Measurements from ENCODE around the gene HAL. TPM values are rescaled to one million over a fixed set of nuclear protein-coding genes. Genes with fewer than 3 reads are reported as not detected.

Gene HAL
- total RNA-seq, 4 donors from 2014 or later = 0.10 to 4.0 (median 0.46) TPM; not detected in 1

DNA sequence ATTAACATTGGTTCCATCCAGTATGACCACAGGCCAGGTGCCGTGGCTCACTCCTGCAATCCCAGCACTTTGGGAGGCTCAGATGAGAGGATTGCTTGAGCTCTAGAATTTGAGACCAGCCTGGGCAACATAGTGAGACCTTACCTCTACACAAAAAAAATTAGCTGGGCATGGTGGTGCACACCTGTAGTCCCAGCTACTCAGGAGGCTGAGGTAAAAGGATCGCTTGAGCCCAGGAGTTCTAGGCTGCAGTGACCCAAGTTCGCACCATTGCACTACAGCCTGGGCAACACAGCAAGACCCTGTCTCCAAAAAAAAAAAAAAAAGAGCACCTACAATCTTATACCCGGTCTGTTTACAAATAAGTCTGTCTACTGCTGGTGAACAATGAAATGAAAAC lies 29.4 kb upstream of the HAL start:
- TF ChIP-seq, protein P1, sequence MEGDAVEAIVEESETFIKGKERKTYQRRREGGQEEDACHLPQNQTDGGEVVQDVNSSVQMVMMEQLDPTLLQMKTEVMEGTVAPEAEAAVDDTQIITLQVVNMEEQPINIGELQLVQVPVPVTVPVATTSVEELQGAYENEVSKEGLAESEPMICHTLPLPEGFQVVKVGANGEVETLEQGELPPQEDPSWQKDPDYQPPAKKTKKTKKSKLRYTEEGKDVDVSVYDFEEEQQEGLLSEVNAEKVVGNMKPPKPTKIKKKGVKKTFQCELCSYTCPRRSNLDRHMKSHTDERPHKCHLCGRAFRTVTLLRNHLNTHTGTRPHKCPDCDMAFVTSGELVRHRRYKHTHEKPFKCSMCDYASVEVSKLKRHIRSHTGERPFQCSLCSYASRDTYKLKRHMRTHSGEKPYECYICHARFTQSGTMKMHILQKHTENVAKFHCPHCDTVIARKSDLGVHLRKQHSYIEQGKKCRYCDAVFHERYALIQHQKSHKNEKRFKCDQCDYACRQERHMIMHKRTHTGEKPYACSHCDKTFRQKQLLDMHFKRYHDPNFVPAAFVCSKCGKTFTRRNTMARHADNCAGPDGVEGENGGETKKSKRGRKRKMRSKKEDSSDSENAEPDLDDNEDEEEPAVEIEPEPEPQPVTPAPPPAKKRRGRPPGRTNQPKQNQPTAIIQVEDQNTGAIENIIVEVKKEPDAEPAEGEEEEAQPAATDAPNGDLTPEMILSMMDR (IDR thresholded peaks at IDR 0.05) = no peak
- TF ChIP-seq POLR2A (IDR thresholded peaks at IDR 0.05) (no peak), EP300 (IDR thresholded peaks at IDR 0.05) (no peak), POLR2AphosphoS5 (IDR thresholded peaks at IDR 0.05) (no peak)
- no peak overlapping the region for H3K27ac ChIP-seq
- no peaks in the 10 kb centered on the region for H3K4me1 ChIP-seq
- no peaks in the 10 kb centered on the region for H3K27me3 ChIP-seq
- no peak for ATAC-seq
- no peaks in the 10 kb centered on the region for H3K9me3 ChIP-seq
- peaks cover 2 to 81% of the 10 kb centered on the region in 2 donors for H3K36me3 ChIP-seq
- WGBS, 2 donors (ENCODE audit: low coverage in 1 of 2) = 98 to 100% methylated on average over 3 to 4 of the region's 4 CpGs
- H3K4me3 ChIP-seq = no peak overlapping the region

DNA sequence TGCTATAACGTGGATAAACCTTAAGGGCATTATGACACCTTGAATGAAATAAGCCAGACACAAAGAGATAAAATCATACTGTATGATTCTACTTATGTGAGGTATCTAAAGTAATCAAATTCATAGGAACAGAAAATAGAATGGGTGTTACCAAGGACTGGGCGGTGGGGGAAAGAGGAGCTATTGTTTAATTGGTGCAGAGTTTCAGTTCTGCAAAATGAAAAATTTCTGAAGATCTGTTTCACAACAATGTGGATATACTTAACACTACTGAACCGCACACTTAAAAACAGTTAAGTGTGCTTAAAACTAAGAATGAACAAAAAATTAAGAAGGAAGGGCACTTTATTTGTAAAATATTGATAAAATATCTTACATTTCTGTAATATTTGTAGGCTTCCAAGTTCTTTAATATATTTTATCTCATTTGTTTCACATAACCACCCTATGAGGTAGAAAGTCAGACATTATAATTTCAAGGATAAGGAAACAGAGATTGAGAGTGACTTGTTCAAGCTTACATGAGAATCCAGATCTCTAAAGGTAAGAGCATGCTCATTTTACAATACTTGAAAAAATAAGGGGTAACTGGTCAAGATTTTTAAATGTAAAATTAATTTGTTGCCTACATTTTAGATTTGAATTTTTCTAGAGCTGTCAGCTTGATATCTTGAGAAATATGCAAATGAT lies 24.3 kb upstream of the HAL start:
- Histone ChIP-seq H3K27me3 (no peaks in the 10 kb centered on the region), H3K36me3 (peaks cover 0 to 99% of the 10 kb centered on the region in 2 donors), H3K27ac (no peak overlapping the region), H3K4me1 (peaks cover 0 to 6% (median 0%) of the 10 kb centered on the region in 3 donors), H3K9me3 (no peaks in the 10 kb centered on the region), H3K4me3 (no peak overlapping the region)
- TF ChIP-seq POLR2A (IDR thresholded peaks at IDR 0.05) (no peak), EP300 (IDR thresholded peaks at IDR 0.05) (no peak), POLR2AphosphoS5 (IDR thresholded peaks at IDR 0.05) (no peak)
- TF ChIP-seq, protein P1 (IDR thresholded peaks at IDR 0.05) = no peak
- no peak for ATAC-seq
- WGBS, 2 donors (ENCODE audit: low coverage in 1 of 2) = 71 to 94% methylated on average over 3 of the region's 3 CpGs

DNA sequence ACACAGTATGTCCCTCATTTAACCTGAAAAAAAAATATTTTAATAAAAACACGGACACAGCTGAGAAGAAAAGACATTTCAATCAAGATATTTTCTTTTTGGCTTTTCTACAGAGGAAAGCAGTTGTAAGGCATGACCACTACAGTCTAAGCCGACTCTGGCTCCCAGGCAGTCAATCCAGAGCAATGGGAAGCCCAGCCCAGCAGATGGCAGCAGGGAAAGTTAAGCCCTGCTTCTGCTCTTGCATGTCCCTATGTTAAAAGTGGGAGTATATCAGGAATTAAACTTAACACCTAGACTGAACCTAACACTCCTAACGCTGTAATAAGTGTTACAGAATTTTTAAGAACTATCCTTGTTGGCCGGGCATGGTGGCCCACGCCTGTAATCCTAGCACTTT lies 19.5 kb upstream of the HAL start:
- peaks cover 0 to 16% (median 0%) of the 10 kb centered on the region in 3 donors for H3K4me1 ChIP-seq
- no peaks in the 10 kb centered on the region for H3K9me3 ChIP-seq
- H3K4me3 ChIP-seq = no peak overlapping the region
- TF ChIP-seq POLR2AphosphoS5 (IDR thresholded peaks at IDR 0.05) = no peak
- TF ChIP-seq, protein P1 (IDR thresholded peaks at IDR 0.05) = peak in 3 of 4 experiments; percentile 10 to 41 (median 23)
- H3K27me3 ChIP-seq = no peaks in the 10 kb centered on the region
- 49 to 80% methylated on average over 1 to 2 of the region's 5 CpGs for WGBS, 2 donors (ENCODE audit: low coverage in 1 of 2)
- H3K36me3 ChIP-seq = peaks cover 4 to 97% of the 10 kb centered on the region in 2 donors
- peak overlapping the region in 1 of 4 donors; percentile 41 for H3K27ac ChIP-seq
- peak; percentile 50 for ATAC-seq

DNA sequence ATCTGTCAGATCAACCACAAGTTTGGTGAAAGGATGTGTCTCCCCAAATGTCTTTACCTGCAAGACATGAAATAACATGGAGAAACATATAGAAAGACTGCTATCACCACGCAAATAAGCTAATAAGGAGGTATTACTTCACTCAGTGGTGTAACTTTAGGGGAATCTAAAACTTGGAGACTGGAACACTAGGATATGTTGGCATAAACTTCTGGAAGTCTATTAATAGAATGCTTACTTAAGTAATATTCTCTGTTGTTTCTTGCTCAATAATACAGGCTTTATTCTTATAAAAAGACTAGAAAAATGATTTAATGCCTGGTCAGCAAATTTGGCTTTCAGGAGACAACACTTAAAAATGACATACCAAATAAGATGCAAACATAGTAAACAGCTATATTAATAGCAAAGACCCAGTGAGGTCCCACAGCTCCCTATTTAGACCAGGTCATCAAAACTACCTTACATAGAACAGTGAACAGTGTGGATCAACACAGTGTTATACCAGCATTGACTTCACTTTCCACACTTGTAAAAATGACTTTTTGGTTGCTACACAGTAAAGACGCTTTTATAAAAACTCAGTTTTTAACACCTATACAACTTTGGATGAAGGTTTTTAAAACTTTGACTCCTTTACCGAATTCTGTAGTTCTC lies 18.9 kb upstream of the HAL start:
- Histone ChIP-seq H3K36me3 (peaks cover 4 to 97% of the 10 kb centered on the region in 2 donors), H3K4me1 (peaks cover 0 to 16% (median 0%) of the 10 kb centered on the region in 3 donors), H3K9me3 (no peaks in the 10 kb centered on the region), H3K4me3 (no peak overlapping the region), H3K27me3 (no peaks in the 10 kb centered on the region), H3K27ac (peak overlapping the region in 1 of 4 donors; percentile 41)
- peak; percentile 71 for ATAC-seq
- 71 to 76% methylated on average over 2 to 3 of the region's 3 CpGs for WGBS, 2 donors (ENCODE audit: low coverage in 1 of 2)
- TF ChIP-seq POLR2AphosphoS5 (IDR thresholded peaks at IDR 0.05) (no peak), EP300 (IDR thresholded peaks at IDR 0.05) (no peak), POLR2A (IDR thresholded peaks at IDR 0.05) (no peak)

DNA sequence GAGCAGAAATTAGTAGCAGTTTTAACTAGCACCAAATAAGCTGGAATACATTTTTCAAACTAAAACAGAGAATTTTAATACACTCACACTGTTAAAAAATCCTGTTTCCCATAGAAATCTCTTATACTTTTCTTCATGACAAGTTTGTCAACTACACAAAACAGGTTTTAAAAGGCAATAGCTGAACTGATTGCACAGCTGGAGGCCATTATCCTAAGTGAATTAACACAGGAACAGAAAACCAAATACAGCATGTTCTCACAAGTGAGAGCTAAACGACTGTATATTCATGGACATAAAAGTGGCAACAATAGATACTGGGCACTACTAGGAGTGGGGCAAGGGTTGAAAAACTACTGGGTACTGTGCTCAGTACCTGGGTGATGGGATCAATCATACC lies 11.6 kb upstream of the HAL start:
- Histone ChIP-seq H3K4me1 (no peaks in the 10 kb centered on the region), H3K36me3 (peaks cover 9 to 100% of the 10 kb centered on the region in 2 donors), H3K4me3 (no peak overlapping the region), H3K27ac (no peak overlapping the region), H3K9me3 (no peaks in the 10 kb centered on the region), H3K27me3 (no peaks in the 10 kb centered on the region)
- WGBS, 2 donors (ENCODE audit: low coverage in 1 of 2) = 37 to 50% methylated on average over 1 of the region's 1 CpG
- no peak for ATAC-seq
- TF ChIP-seq POLR2AphosphoS5 (IDR thresholded peaks at IDR 0.05) (no peak), POLR2A (IDR thresholded peaks at IDR 0.05) (no peak), EP300 (IDR thresholded peaks at IDR 0.05) (no peak)
- TF ChIP-seq, protein P1 (IDR thresholded peaks at IDR 0.05) = no peak

Measured in gastroesophageal sphincter (tissue), 4 donors.